ENCODE measurements around the gene PRKCA. TPM values are rescaled to one million over a fixed set of nuclear protein-coding genes. Genes with fewer than 3 reads are reported as not detected.

PRKCA gene
- total and polyA plus RNA-seq, 2 experiments from 2014 or later, result 6.4 to 35.4 TPM

DNA sequence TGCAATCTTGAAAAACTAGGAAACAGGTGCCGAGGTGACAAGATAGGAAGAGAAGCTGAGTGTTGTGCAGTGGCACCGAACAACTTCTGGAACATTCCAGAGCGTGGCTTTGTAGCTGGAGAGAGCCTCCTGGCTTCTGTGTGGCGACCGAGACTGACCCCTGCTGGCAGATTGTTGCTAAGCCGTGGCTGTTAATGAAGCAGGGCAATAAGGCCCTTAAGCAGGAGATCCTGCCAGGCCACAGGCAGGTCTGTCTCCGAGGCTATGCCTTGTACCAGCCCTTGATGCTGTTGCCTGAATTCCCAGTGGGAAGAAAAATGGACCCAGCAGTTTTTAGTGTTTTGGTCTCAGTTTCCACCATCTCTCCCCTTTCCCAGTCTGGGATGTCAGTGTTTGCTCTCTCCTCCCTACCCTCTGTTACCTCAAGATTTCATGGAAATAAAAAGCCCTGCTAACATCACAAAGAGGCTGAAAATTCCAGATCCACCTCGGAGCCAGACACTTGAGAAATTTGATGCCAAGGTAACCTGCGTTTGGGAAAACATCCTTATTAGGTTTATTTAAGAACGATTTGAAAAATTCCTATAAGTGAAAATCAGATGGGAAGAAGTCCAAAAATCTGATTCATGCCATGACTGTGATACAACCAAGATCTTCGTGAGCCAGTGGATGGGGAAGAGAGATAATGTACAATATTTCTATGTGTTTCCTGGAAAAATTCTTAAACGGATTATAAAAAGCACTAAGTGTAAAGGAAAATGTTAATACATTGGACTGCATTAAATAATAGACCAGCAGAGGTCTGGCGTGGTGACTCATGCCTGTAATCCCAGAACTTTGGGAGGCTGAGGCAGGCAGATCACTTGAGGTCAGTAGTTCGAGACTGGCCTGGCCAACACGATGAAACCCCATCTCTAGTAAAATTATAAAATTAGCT lies 265.1 kb downstream of the PRKCA start:
- Mint-ChIP-seq H3K27ac (no peak overlapping the region; the same call in 1 of the 2 replicates), H3K4me3 (no peak overlapping the region), H3K36me3 (ENCODE audit: low read depth) (peaks cover 5% of the 10 kb centered on the region; the same call in 2 of the 3 replicates), H3K9me3 (no peaks in the 10 kb centered on the region; the same call in 2 of the 3 replicates), H3K4me1 (peaks cover 28% of the 10 kb centered on the region), H3K27me3 (ENCODE audit: insufficient read depth, low read depth, poor library complexity) (peaks cover 7% of the 10 kb centered on the region)
- H3K36me3 ChIP-seq (ENCODE audit: insufficient read depth), result no peaks in the 10 kb centered on the region
- no peaks in the 10 kb centered on the region for H4K20me1 ChIP-seq (replicated peaks; ENCODE audit: insufficient read depth)
- no peak overlapping the region for H3K4me2 ChIP-seq
- no peak overlapping the region for H3K27ac ChIP-seq (ENCODE audit: low read depth)
- H3F3A ChIP-seq (replicated peaks; ENCODE audit: low read depth), result peaks cover 4% of the 10 kb centered on the region
- H3K4me1 ChIP-seq (ENCODE audit: insufficient read depth), result peaks cover 27% of the 10 kb centered on the region
- no peak overlapping the region for H2AFZ ChIP-seq
- H3K27me3 ChIP-seq (ENCODE audit: insufficient read depth), result no peaks in the 10 kb centered on the region
- H3K9me2 ChIP-seq (ENCODE audit: insufficient read depth), result no peaks in the 10 kb centered on the region
- H3K4me3 ChIP-seq, result no peak overlapping the region
- no peaks in the 10 kb centered on the region for H3K79me2 ChIP-seq (replicated peaks; ENCODE audit: insufficient read depth)
- ATAC-seq (peak; percentile 86), DNase-seq (ENCODE audit: low spot score) (peak; percentile 87)
- TF ChIP-seq, protein P1, sequence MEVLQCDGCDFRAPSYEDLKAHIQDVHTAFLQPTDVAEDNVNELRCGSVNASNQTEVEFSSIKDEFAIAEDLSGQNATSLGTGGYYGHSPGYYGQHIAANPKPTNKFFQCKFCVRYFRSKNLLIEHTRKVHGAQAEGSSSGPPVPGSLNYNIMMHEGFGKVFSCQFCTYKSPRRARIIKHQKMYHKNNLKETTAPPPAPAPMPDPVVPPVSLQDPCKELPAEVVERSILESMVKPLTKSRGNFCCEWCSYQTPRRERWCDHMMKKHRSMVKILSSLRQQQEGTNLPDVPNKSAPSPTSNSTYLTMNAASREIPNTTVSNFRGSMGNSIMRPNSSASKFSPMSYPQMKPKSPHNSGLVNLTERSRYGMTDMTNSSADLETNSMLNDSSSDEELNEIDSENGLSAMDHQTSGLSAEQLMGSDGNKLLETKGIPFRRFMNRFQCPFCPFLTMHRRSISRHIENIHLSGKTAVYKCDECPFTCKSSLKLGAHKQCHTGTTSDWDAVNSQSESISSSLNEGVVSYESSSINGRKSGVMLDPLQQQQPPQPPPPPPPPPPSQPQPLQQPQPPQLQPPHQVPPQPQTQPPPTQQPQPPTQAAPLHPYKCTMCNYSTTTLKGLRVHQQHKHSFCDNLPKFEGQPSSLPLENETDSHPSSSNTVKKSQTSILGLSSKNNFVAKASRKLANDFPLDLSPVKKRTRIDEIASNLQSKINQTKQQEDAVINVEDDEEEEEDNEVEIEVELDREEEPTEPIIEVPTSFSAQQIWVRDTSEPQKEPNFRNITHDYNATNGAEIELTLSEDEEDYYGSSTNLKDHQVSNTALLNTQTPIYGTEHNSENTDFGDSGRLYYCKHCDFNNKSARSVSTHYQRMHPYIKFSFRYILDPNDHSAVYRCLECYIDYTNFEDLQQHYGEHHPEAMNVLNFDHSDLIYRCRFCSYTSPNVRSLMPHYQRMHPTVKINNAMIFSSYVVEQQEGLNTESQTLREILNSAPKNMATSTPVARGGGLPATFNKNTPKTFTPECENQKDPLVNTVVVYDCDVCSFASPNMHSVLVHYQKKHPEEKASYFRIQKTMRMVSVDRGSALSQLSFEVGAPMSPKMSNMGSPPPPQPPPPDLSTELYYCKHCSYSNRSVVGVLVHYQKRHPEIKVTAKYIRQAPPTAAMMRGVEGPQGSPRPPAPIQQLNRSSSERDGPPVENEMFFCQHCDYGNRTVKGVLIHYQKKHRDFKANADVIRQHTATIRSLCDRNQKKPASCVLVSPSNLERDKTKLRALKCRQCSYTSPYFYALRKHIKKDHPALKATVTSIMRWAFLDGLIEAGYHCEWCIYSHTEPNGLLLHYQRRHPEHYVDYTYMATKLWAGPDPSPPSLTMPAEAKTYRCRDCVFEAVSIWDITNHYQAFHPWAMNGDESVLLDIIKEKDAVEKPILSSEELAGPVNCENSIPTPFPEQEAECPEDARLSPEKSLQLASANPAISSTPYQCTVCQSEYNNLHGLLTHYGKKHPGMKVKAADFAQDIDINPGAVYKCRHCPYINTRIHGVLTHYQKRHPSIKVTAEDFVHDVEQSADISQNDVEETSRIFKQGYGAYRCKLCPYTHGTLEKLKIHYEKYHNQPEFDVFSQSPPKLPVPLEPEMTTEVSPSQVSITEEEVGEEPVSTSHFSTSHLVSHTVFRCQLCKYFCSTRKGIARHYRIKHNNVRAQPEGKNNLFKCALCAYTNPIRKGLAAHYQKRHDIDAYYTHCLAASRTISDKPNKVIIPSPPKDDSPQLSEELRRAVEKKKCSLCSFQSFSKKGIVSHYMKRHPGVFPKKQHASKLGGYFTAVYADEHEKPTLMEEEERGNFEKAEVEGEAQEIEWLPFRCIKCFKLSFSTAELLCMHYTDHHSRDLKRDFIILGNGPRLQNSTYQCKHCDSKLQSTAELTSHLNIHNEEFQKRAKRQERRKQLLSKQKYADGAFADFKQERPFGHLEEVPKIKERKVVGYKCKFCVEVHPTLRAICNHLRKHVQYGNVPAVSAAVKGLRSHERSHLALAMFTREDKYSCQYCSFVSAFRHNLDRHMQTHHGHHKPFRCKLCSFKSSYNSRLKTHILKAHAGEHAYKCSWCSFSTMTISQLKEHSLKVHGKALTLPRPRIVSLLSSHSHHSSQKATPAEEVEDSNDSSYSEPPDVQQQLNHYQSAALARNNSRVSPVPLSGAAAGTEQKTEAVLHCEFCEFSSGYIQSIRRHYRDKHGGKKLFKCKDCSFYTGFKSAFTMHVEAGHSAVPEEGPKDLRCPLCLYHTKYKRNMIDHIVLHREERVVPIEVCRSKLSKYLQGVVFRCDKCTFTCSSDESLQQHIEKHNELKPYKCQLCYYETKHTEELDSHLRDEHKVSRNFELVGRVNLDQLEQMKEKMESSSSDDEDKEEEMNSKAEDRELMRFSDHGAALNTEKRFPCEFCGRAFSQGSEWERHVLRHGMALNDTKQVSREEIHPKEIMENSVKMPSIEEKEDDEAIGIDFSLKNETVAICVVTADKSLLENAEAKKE (CRISPR knock-in tag; IDR thresholded peaks at IDR 0.05), result no peak
- TF ChIP-seq, protein P2, sequence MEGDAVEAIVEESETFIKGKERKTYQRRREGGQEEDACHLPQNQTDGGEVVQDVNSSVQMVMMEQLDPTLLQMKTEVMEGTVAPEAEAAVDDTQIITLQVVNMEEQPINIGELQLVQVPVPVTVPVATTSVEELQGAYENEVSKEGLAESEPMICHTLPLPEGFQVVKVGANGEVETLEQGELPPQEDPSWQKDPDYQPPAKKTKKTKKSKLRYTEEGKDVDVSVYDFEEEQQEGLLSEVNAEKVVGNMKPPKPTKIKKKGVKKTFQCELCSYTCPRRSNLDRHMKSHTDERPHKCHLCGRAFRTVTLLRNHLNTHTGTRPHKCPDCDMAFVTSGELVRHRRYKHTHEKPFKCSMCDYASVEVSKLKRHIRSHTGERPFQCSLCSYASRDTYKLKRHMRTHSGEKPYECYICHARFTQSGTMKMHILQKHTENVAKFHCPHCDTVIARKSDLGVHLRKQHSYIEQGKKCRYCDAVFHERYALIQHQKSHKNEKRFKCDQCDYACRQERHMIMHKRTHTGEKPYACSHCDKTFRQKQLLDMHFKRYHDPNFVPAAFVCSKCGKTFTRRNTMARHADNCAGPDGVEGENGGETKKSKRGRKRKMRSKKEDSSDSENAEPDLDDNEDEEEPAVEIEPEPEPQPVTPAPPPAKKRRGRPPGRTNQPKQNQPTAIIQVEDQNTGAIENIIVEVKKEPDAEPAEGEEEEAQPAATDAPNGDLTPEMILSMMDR (conservative IDR thresholded peaks at IDR 0.05; ENCODE audit: low read depth in 2 of 2), result peak; percentile 90 to 94
- no peak for TF ChIP-seq STAT1 (IDR thresholded peaks at IDR 0.05; ENCODE audit: unreplicated experiment)
- TF ChIP-seq, protein P3, sequence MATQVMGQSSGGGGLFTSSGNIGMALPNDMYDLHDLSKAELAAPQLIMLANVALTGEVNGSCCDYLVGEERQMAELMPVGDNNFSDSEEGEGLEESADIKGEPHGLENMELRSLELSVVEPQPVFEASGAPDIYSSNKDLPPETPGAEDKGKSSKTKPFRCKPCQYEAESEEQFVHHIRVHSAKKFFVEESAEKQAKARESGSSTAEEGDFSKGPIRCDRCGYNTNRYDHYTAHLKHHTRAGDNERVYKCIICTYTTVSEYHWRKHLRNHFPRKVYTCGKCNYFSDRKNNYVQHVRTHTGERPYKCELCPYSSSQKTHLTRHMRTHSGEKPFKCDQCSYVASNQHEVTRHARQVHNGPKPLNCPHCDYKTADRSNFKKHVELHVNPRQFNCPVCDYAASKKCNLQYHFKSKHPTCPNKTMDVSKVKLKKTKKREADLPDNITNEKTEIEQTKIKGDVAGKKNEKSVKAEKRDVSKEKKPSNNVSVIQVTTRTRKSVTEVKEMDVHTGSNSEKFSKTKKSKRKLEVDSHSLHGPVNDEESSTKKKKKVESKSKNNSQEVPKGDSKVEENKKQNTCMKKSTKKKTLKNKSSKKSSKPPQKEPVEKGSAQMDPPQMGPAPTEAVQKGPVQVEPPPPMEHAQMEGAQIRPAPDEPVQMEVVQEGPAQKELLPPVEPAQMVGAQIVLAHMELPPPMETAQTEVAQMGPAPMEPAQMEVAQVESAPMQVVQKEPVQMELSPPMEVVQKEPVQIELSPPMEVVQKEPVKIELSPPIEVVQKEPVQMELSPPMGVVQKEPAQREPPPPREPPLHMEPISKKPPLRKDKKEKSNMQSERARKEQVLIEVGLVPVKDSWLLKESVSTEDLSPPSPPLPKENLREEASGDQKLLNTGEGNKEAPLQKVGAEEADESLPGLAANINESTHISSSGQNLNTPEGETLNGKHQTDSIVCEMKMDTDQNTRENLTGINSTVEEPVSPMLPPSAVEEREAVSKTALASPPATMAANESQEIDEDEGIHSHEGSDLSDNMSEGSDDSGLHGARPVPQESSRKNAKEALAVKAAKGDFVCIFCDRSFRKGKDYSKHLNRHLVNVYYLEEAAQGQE (IDR thresholded peaks at IDR 0.05; ENCODE audit: unreplicated experiment), result no peak
